Measurements from ENCODE around the gene ZNF14.

Gene ZNF14

DNA sequence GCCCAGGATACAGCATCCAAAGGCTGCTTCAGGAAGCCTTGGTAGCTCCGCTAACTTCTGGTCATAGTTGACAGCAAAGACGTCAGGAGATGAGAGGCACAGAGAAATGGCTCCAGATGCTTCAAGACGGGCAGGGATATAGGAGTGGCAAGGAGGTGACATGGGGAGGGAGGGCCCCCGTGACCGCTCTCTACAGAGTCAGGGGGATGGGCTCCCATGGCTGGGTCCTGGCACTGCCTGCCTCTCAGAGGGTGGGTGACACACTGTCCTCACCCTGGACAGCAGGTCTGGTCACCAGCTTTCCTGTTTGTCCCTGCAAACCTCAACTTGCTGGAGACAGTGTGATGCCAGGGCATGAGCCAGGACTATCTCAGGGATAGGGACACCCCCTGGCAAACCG, 10.3 kb upstream of the ZNF14 start:
- H3K4me3 ChIP-seq (ENCODE audit: low read depth, low read length), result no peak overlapping the region

DNA sequence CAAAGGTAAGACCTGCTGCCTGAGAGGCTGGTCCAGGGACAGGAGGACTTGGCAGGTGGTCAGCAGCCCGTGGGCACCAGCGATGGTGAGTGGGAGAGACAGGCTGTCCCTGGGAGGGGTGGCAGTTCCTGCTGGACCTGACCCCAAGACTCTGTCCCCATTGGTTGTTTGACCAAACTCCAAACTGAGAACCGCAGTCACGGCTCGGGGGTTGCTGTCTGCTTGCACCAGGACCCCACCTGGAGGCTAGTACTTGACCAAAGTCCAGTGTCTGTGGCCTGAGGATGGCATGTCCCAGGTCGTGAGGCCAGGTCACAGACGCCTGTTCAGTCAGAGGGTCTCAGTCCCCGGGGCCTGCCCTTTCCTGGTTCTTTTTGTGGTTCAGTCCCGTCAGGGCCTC, 9.9 kb upstream of the ZNF14 start:
- TF ChIP-seq, protein P1, sequence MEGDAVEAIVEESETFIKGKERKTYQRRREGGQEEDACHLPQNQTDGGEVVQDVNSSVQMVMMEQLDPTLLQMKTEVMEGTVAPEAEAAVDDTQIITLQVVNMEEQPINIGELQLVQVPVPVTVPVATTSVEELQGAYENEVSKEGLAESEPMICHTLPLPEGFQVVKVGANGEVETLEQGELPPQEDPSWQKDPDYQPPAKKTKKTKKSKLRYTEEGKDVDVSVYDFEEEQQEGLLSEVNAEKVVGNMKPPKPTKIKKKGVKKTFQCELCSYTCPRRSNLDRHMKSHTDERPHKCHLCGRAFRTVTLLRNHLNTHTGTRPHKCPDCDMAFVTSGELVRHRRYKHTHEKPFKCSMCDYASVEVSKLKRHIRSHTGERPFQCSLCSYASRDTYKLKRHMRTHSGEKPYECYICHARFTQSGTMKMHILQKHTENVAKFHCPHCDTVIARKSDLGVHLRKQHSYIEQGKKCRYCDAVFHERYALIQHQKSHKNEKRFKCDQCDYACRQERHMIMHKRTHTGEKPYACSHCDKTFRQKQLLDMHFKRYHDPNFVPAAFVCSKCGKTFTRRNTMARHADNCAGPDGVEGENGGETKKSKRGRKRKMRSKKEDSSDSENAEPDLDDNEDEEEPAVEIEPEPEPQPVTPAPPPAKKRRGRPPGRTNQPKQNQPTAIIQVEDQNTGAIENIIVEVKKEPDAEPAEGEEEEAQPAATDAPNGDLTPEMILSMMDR (IDR thresholded peaks at IDR 0.05; ENCODE audit: low read depth, low read length, missing control alignments), result no peak
- no peak for DNase-seq (ENCODE audit: low read depth)
- H3K4me3 ChIP-seq (ENCODE audit: low read depth, low read length), result no peak overlapping the region

More for the DNA sequence above, 10.3 kb upstream of the ZNF14 start:
- DNase-seq (ENCODE audit: low read depth), result no peak
- TF ChIP-seq, protein P1 (IDR thresholded peaks at IDR 0.05; ENCODE audit: low read depth, low read length, missing control alignments), result no peak

DNA sequence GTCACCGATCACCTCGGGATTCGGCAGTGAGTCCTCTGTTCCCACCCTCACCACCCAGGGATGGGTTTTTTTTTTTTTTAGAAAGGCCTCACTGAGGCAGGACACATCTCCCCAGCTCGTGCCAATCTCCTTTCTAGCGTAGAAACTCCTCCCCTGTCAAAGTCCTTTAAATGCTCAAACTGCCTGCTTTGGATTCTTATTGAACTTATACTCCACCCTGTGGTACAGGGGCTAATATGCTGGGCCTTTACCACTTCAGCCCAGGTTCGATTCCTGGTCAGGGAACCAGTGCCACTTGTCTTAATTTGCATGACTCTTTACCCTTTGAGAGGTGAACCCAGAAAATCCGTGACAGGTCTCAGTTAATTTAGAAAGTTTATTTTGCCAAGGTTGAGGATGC, 8.3 kb upstream of the ZNF14 start:
- no peak for DNase-seq (ENCODE audit: low read depth)
- no peak overlapping the region for H3K4me3 ChIP-seq (ENCODE audit: low read depth, low read length)
- TF ChIP-seq, protein P1 (IDR thresholded peaks at IDR 0.05; ENCODE audit: low read depth, low read length, missing control alignments), result no peak

DNA sequence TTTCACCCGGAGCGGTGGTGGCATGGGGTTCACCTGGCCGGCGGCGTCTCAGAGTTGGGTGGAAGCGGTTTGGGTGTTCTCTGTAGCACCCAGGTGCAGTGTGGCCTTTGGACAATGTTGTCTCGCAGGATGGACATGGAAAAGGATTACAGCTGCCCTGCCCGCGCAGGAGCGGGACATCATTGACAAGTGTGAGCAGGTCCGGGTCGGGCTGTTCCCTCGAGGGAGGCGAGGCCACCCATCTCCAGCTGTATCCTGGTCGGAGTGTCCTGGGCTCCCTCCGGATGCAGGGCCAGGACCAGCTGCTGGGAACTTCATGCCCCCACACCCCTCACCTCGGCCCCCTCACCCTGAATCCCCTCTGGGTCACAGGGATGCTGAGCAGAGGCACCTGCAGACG, 7.8 kb upstream of the ZNF14 start:
- no peak for DNase-seq (ENCODE audit: low read depth)
- H3K4me3 ChIP-seq (ENCODE audit: low read depth, low read length), result no peak overlapping the region
- TF ChIP-seq, protein P1 (IDR thresholded peaks at IDR 0.05; ENCODE audit: low read depth, low read length, missing control alignments), result no peak

DNA sequence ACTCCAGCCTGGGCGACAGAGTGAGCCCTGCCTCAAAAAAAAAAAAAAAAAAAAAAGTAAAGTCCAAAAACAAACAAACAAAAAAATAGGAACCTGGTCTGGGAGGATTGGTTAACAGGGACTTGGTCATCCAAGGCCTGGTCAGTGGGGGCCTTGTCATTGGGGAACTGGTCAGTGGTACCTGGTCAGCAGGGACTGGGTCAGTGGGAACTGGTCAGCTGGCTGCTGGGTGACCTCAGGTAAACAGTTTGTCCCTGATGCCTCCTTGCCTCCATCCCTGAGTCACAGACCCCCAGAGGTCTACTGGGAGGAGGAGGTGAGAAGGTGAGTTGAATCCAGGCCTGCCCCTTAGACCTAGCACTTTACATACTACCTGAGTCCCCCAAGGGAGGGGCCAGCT, 5.7 kb upstream of the ZNF14 start:
- no peak for DNase-seq (ENCODE audit: low read depth)

DNA sequence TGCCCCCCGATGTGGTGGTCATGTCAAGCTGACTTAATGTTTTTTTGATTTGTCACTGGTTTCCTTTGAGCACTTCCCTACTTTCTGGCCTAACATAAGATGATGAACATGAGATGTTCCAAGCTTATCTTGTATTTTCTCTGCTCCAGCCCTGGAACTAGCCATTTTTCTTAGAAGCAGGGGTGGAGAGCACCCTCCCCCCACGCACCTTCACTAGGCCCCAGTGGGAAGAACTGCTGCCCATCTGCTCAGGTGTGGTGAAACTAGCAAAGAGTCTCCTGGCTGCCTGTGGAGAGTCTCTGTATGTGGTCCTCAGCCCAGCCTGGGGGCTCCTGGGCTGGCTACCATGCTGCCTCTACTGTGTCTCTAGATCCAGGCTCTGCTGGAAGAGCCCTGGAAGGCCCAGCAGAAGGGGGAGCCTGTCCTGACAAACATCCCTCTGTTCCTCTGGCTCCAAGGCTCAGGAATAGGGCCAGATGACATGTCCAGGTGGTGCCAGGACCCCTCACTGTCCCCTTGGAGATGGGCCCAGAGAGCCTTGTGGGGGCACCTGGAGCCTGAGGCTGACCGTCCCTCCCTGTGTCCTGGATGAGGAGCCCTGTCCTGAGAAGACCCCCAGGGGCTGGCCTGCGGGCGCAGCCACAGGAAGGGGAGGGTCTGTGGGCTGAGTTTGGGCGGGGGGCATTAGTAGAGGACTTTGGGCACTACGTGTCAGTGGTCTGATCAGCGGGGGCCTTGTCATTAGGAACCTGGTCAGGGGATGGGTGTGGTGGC, 4.8 kb upstream of the ZNF14 start:
- TF ChIP-seq, protein P1 (IDR thresholded peaks at IDR 0.05; ENCODE audit: low read depth, low read length, missing control alignments), result no peak
- no peak for DNase-seq (ENCODE audit: low read depth)
- H3K4me3 ChIP-seq (ENCODE audit: low read depth, low read length), result no peak overlapping the region

More for the DNA sequence above, 5.7 kb upstream of the ZNF14 start:
- H3K4me3 ChIP-seq (ENCODE audit: low read depth, low read length), result no peak overlapping the region
- TF ChIP-seq, protein P1 (IDR thresholded peaks at IDR 0.05; ENCODE audit: low read depth, low read length, missing control alignments), result no peak

DNA sequence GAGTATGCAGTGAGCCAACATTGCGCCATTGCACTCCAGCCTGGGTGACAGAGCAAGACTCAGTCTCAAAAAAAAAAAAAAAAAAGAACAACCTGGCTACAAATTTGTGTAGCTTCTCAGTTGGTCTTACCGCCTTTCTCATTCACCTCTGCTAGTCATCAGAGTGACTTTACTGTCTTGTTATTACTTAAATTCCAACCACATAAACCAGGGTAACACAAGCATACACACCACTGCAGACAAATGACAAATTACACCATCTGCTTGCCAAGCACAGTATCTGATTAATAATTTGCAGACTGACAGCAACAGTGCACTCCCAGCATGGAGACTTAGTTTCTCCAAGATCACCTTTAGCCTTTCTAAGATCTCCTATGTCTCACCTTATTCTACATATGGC, 11.0 kb downstream of the ZNF14 start:
- no peak overlapping the region for H3K4me3 ChIP-seq (ENCODE audit: low read depth, low read length)
- TF ChIP-seq, protein P1 (IDR thresholded peaks at IDR 0.05; ENCODE audit: low read depth, low read length, missing control alignments), result no peak
- no peak for DNase-seq (ENCODE audit: low read depth)
